Esophagus muscularis mucosa (tissue), 4 donors: ENCODE measurements around the gene SLIT1. TPM values are rescaled to one million over a fixed set of nuclear protein-coding genes. Genes with fewer than 3 reads are reported as not detected.

Experiments used
- DNase-seq: peaks from one replicate; pipeline ENCODE4 v3.0.0-alpha.2; 2017; ENCODE audit errors: extremely low spot score
- H3K27ac ChIP-seq, 4 donors: fragments of 200-600 bp; sonication (generic); replicated peaks in 1 of 4; 1 replicate in 3 of 4; 2 replicates in 1 of 4; pipeline ENCODE4 v1.5.1; 2016 to 2019; ENCODE audit warnings: mild to moderate bottlenecking in 1 of 4
- H3K27me3 ChIP-seq, 4 donors: fragments of 200-600 bp; sonication (generic); one replicate each; pipeline versions ENCODE4 v1.5.1 to v1.6.0; 2016 to 2019
- H3K36me3 ChIP-seq, 4 donors: fragments of 200-600 bp; sonication (generic); one replicate each; pipeline ENCODE4 v1.5.1; 2016 to 2019
- H3K4me1 ChIP-seq, 4 donors: fragments of 200-600 bp; sonication (generic); one replicate each; pipeline ENCODE4 v1.5.1; 2016 to 2019
- H3K4me3 ChIP-seq, 4 donors: fragments of 200-600 bp; sonication (generic); 1 replicate in 2 of 4; 2 replicates in 2 of 4; pipeline ENCODE4 v1.5.1; 2016 to 2019; ENCODE audit warnings: mild to moderate bottlenecking in 4 of 4, moderate library complexity in 1 of 4
- H3K9me3 ChIP-seq, 4 donors: fragments of 200-600 bp; sonication (generic); 1 replicate in 3 of 4; 2 replicates in 1 of 4; pipeline ENCODE4 v1.5.1; 2016 to 2019
- EP300 ChIP-seq: sonication (generic); formaldehyde crosslinking; IDR thresholded peaks from one replicate; pipeline ENCODE4 v1.6.1; 2017; ENCODE audit warnings: antibody characterized with exemption
- POLR2A ChIP-seq: fragments of 450-650 bp; IDR thresholded peaks from one replicate; pipeline ENCODE4 v1.6.1; 2017; ENCODE audit warnings: antibody characterized with exemption, moderate library complexity, mild to moderate bottlenecking, low read depth
- POLR2AphosphoS5 ChIP-seq, 2 donors: sonication (generic); formaldehyde crosslinking; IDR thresholded peaks; one replicate each; pipeline ENCODE4 v1.6.1; 2017; ENCODE audit warnings: antibody characterized with exemption in 2 of 2
- WGBS: methylation state at CpG from one replicate; pipeline ENCODE4 v1.1.5; 2018; 5-methylcytosine and 5-hydroxymethylcytosine counted together
- intact Hi-C: fragments of 100-400 bp; cut with DNase I; formaldehyde crosslinking; loops from one replicate; pipeline ENCODE4 v1.15.1; 2023
- total RNA-seq, 4 donors: library from RNA; depleted of rRNA; stranded (reverse); fragments of >200 nt; gene quantifications; one replicate each; pipeline versions ENCODE4 v1.1.0 to v1.2.1, GENCODE V29; 2016
- TF ChIP-seq, protein P1 (sequence below), 3 experiments: fragments of 200-600 bp in 2 of 3; fragments of 450-650 bp in 1 of 3; sonication (generic) in 2 of 3; IDR thresholded peaks; one replicate each; pipeline ENCODE4 v1.5.1; 2017 to 2019; ENCODE audit warnings: antibody characterized with exemption in 3 of 3, mild to moderate bottlenecking in 2 of 3, moderate library complexity in 1 of 3

The SLIT1 gene
- total RNA-seq, 4 donors from 2014 or later, result 0.13 to 0.42 (median 0.31) TPM

DNA sequence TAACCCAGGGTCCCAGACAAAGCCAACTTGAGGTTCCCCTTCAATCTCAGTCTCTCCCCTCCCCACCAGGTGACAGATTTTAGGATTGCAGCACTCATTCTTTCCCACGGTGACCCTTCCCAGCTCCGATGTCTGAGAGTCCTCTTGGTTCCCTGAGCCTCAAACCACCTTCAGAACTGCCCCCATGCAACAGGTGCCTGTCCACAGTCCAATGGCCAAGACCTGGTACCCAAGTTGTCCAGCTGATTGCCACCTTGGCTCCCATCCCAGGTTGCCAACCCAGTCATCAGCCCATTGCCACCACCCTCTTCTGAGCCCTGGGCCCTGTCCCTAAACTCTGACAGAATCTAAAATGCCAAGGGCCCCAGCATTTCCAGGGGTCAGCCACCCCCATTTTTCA is 53.5 kb downstream of the SLIT1 start:
- peaks cover 0 to 7% (median 0%) of the 10 kb centered on the region in 4 donors for H3K4me1 ChIP-seq
- no peaks in the 10 kb centered on the region for H3K9me3 ChIP-seq
- no peak overlapping the region for H3K27ac ChIP-seq
- H3K4me3 ChIP-seq, result no peak overlapping the region
- TF ChIP-seq POLR2A (no peak), EP300 (no peak)
- DNase-seq, result no peak
- intact Hi-C loops, result no loop called here
- peaks cover 0 to 4% (median 0%) of the 10 kb centered on the region in 4 donors for H3K27me3 ChIP-seq
- 100% methylated on average over 2 of the region's 2 CpGs for WGBS
- no peaks in the 10 kb centered on the region for H3K36me3 ChIP-seq

DNA sequence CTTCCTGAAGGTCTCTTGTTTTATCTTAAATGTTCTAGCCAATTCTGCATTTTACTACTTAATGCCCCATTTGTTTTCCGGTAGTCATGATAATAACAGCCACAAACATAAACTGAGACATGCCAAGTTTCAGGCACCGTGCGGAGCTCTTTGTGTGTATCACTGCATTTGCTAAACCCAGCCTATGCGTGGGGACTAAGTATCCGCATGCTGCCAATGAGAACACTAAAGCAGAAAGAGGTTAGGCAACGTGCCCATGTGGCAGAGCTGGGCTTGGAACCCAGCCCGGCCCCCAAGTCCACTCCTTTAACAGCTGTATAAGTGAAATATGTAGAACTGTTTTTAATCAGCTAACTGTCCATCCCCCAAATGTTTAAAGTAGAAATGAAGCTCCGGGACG is 54.1 kb downstream of the SLIT1 start:
- no peak for TF ChIP-seq POLR2AphosphoS5 (IDR thresholded peaks at IDR 0.05)
- no peak for TF ChIP-seq POLR2A
- TF ChIP-seq, protein P1, sequence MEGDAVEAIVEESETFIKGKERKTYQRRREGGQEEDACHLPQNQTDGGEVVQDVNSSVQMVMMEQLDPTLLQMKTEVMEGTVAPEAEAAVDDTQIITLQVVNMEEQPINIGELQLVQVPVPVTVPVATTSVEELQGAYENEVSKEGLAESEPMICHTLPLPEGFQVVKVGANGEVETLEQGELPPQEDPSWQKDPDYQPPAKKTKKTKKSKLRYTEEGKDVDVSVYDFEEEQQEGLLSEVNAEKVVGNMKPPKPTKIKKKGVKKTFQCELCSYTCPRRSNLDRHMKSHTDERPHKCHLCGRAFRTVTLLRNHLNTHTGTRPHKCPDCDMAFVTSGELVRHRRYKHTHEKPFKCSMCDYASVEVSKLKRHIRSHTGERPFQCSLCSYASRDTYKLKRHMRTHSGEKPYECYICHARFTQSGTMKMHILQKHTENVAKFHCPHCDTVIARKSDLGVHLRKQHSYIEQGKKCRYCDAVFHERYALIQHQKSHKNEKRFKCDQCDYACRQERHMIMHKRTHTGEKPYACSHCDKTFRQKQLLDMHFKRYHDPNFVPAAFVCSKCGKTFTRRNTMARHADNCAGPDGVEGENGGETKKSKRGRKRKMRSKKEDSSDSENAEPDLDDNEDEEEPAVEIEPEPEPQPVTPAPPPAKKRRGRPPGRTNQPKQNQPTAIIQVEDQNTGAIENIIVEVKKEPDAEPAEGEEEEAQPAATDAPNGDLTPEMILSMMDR (IDR thresholded peaks at IDR 0.05), result no peak
- no peak overlapping the region for H3K4me3 ChIP-seq
- no peak for DNase-seq
- 39% methylated on average over 9 of the region's 9 CpGs for WGBS
- no peaks in the 10 kb centered on the region for H3K36me3 ChIP-seq
- H3K27me3 ChIP-seq, result peaks cover 0 to 4% (median 0%) of the 10 kb centered on the region in 4 donors
- intact Hi-C loops, result no loop called here
- H3K27ac ChIP-seq, result no peak overlapping the region
- H3K4me1 ChIP-seq, result peaks cover 0 to 7% (median 0%) of the 10 kb centered on the region in 4 donors
- no peaks in the 10 kb centered on the region for H3K9me3 ChIP-seq

DNA sequence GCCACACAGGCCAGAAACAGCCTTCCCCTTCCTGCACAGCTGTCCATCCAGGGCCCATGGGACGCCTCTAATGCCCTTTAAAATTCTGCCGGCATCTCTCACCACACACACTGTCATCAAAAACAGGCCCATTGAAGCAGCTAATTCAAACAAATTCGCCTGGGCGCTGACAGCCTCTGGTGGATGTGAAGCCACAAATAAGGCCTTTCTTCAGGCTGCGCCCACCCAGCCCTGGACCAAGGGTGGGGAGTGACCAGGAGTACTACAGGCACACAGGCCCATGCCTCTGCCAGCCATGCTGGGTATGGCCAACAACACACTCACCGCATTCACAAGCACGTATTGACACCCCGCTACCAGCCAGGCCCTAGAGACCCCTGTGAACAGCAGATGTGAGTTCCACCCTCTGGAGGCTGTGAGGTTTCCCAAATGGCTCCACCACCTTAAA is 54.6 kb downstream of the SLIT1 start:
- intact Hi-C loops, result no loop called here
- no peak for DNase-seq
- H3K9me3 ChIP-seq, result no peaks in the 10 kb centered on the region

DNA sequence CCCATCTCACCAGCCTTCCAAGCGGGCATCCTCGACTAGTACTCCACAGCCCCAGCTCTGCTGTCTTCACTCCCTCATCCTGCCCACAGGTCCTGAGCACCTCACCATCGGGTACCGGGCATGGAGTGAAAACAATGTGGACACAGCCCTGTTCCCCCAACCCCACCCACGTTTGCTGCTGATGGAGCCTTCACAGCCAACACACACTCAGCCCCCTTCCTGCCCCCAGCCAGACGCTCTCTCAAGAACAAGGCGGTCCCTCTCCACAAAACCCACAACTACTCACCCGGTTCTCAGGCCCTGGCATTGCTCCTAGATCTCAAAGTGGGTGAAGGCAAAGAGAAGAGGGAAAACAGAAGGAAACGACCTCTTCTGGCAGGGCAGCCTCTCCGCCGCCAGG is 56.1 kb downstream of the SLIT1 start:
- TF ChIP-seq POLR2AphosphoS5 (IDR thresholded peaks at IDR 0.05) (no peak), POLR2A (no peak), EP300 (no peak)
- TF ChIP-seq, protein P1 (IDR thresholded peaks at IDR 0.05), result no peak
- intact Hi-C loops, result no loop called here
- H3K27ac ChIP-seq, result no peak overlapping the region
- 59% methylated on average over 11 of the region's 11 CpGs for WGBS
- H3K4me1 ChIP-seq, result peaks cover 0 to 7% (median 0%) of the 10 kb centered on the region in 4 donors
- DNase-seq, result no peak
- no peak overlapping the region for H3K4me3 ChIP-seq
- no peaks in the 10 kb centered on the region for H3K36me3 ChIP-seq
- peaks cover 0 to 4% (median 0%) of the 10 kb centered on the region in 4 donors for H3K27me3 ChIP-seq
- no peaks in the 10 kb centered on the region for H3K9me3 ChIP-seq

More for the DNA sequence above, 54.6 kb downstream of the SLIT1 start:
- 50% methylated on average over 2 of the region's 8 CpGs for WGBS
- H3K27me3 ChIP-seq, result peaks cover 0 to 4% (median 0%) of the 10 kb centered on the region in 4 donors
- no peak for TF ChIP-seq POLR2AphosphoS5 (IDR thresholded peaks at IDR 0.05)
- TF ChIP-seq, protein P1 (IDR thresholded peaks at IDR 0.05), result no peak
- no peak for TF ChIP-seq EP300
- TF ChIP-seq POLR2A, result no peak
- H3K27ac ChIP-seq, result no peak overlapping the region
- no peaks in the 10 kb centered on the region for H3K36me3 ChIP-seq
- peaks cover 0 to 7% (median 0%) of the 10 kb centered on the region in 4 donors for H3K4me1 ChIP-seq
- no peak overlapping the region for H3K4me3 ChIP-seq

DNA sequence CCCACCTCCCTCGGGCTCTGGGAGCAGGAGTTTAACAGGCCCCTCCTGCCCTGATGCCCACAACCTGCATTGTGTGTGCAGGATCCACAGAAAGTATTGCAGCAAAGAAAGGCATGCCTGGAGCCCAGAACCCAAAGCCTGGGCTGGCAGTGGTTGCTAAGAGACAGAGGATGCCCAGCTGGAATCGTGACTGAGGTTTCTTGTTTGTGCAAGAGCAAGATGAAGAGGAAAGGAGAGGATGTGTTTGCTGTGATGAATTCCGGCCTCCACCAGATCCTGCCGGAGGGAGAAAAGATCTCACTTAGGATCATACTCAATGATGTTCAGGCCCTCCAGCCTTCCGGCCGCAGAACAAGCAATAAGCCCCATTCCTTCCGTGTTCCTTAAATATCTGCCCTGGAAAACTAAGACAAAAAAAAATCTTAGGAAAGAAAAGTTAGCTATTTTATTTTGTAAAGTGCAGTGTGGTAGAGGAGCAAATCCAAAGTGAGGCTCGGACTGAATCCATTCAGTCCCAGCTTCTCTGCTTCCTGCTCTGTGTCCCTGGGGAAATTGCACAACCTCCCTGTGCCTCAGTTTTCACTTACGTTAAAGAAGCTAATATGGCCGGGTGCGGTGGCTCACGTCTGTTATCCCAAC is 57.1 kb downstream of the SLIT1 start:
- H3K4me1 ChIP-seq, result peaks cover 0 to 7% (median 0%) of the 10 kb centered on the region in 4 donors
- 70% methylated on average over 12 of the region's 12 CpGs for WGBS
- peaks cover 0 to 4% (median 0%) of the 10 kb centered on the region in 4 donors for H3K27me3 ChIP-seq
- H3K36me3 ChIP-seq, result no peaks in the 10 kb centered on the region
- no peak overlapping the region for H3K27ac ChIP-seq
- H3K4me3 ChIP-seq, result no peak overlapping the region
- no peaks in the 10 kb centered on the region for H3K9me3 ChIP-seq
- DNase-seq, result no peak
- intact Hi-C loops, result no loop called here
- TF ChIP-seq POLR2AphosphoS5 (IDR thresholded peaks at IDR 0.05) (no peak), POLR2A (no peak), EP300 (no peak)
- TF ChIP-seq, protein P1 (IDR thresholded peaks at IDR 0.05), result no peak
